Prostate gland (tissue), 2 donors: Measurements from ENCODE around the gene LBH. TPM values are rescaled to one million over a fixed set of nuclear protein-coding genes. Genes with fewer than 3 reads are reported as not detected.

Source experiments
- DNase-seq: peaks from one replicate; pipeline ENCODE4 v3.0.0-alpha.2; 2019; ENCODE audit warnings: low spot score
- H3K27ac ChIP-seq, 2 donors: fragments of 200-600 bp; sonication (generic); 2 replicates each; pipeline ENCODE4 v1.5.1; 2017 to 2019
- H3K27me3 ChIP-seq: fragments of 200-600 bp; sonication (generic); replicated peaks from 2 replicates; pipeline ENCODE4 v1.5.1; 2019; ENCODE audit not compliant: insufficient read depth
- H3K36me3 ChIP-seq, 2 donors: fragments of 200-600 bp; sonication (generic); 1 replicate in 1 of 2; 2 replicates in 1 of 2; pipeline versions ENCODE4 v1.5.1 to v1.8.1; 2017 to 2019
- H3K4me1 ChIP-seq: fragments of 200-600 bp; sonication (generic); replicated peaks from 2 replicates; pipeline ENCODE4 v1.5.1; 2019
- H3K4me3 ChIP-seq, 2 donors: fragments of 200-600 bp; sonication (generic); 2 replicates each; pipeline ENCODE4 v1.5.1; 2017 to 2019
- H3K9me3 ChIP-seq: fragments of 200-600 bp; sonication (generic); 2 replicates; pipeline ENCODE4 v1.5.1; 2017
- POLR2A ChIP-seq: fragments of 450-650 bp; IDR thresholded peaks from one replicate; pipeline ENCODE4 v1.6.1; 2016; ENCODE audit warnings: antibody characterized with exemption, mild to moderate bottlenecking
- POLR2AphosphoS5 ChIP-seq: sonication (generic); formaldehyde crosslinking; IDR thresholded peaks from one replicate; pipeline ENCODE4 v1.6.1; 2017; ENCODE audit warnings: antibody characterized with exemption
- WGBS: methylation state at CpG from one replicate; pipeline ENCODE4 v1.1.5; 2018; 5-methylcytosine and 5-hydroxymethylcytosine counted together
- intact Hi-C: fragments of 100-400 bp; cut with DNase I; formaldehyde crosslinking; loops from one replicate; pipeline ENCODE4 v1.14.2; 2022
- total RNA-seq, 2 donors: library from RNA; depleted of rRNA; stranded (reverse); fragments of >200 nt; gene quantifications; one replicate each; pipeline ENCODE4 v1.1.0, GENCODE V29; 2016
- TF ChIP-seq, protein P1 (sequence below), 4 experiments: fragments of 200-600 bp in 2 of 4; fragments of 450-650 bp in 2 of 4; sonication (generic) in 2 of 4; IDR thresholded peaks; 1 replicate in 3 of 4; 2 replicates in 1 of 4; pipeline ENCODE4 v1.5.1; 2016 to 2019; ENCODE audit warnings: antibody characterized with exemption in 4 of 4, mild to moderate bottlenecking in 2 of 4, moderate library complexity in 2 of 4

Gene LBH
- total RNA-seq, 2 donors from 2014 or later, result 33.3 to 41.8 TPM

- TF ChIP-seq, protein P1, sequence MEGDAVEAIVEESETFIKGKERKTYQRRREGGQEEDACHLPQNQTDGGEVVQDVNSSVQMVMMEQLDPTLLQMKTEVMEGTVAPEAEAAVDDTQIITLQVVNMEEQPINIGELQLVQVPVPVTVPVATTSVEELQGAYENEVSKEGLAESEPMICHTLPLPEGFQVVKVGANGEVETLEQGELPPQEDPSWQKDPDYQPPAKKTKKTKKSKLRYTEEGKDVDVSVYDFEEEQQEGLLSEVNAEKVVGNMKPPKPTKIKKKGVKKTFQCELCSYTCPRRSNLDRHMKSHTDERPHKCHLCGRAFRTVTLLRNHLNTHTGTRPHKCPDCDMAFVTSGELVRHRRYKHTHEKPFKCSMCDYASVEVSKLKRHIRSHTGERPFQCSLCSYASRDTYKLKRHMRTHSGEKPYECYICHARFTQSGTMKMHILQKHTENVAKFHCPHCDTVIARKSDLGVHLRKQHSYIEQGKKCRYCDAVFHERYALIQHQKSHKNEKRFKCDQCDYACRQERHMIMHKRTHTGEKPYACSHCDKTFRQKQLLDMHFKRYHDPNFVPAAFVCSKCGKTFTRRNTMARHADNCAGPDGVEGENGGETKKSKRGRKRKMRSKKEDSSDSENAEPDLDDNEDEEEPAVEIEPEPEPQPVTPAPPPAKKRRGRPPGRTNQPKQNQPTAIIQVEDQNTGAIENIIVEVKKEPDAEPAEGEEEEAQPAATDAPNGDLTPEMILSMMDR (IDR thresholded peaks at IDR 0.05), result no peak
- peak; percentile 35 for TF ChIP-seq POLR2AphosphoS5
- H3K4me1 ChIP-seq, result peaks cover 3% of the 10 kb centered on the region
- no peaks in the 10 kb centered on the region for H3K36me3 ChIP-seq
- intact Hi-C loops, result no loop called here
- DNase-seq, result peak; percentile 50
- H3K4me3 ChIP-seq, result no peak overlapping the region
- H3K27ac ChIP-seq, result no peak overlapping the region
- H3K9me3 ChIP-seq, result no peaks in the 10 kb centered on the region
- WGBS, result 57% methylated on average over 8 of the region's 8 CpGs
- H3K27me3 ChIP-seq, result no peaks in the 10 kb centered on the region
These were observed 24.4 kb downstream of the LBH start for GRCh38 chr2:30255466-30256408.

- H3K27me3 ChIP-seq, result no peaks in the 10 kb centered on the region
- no peaks in the 10 kb centered on the region for H3K36me3 ChIP-seq
- WGBS, result 90% methylated on average over 17 of the region's 17 CpGs
- peaks cover 3% of the 10 kb centered on the region for H3K4me1 ChIP-seq
- TF ChIP-seq POLR2AphosphoS5 (no peak), POLR2A (no peak)
- TF ChIP-seq, protein P1 (IDR thresholded peaks at IDR 0.05), result no peak
- no peak for DNase-seq
- H3K9me3 ChIP-seq, result no peaks in the 10 kb centered on the region
- H3K27ac ChIP-seq, result no peak overlapping the region
- no peak overlapping the region for H3K4me3 ChIP-seq
- intact Hi-C loops, result no loop called here
These were observed 26.2 kb downstream of the LBH start for GRCh38 chr2:30257266-30258214.

DNA sequence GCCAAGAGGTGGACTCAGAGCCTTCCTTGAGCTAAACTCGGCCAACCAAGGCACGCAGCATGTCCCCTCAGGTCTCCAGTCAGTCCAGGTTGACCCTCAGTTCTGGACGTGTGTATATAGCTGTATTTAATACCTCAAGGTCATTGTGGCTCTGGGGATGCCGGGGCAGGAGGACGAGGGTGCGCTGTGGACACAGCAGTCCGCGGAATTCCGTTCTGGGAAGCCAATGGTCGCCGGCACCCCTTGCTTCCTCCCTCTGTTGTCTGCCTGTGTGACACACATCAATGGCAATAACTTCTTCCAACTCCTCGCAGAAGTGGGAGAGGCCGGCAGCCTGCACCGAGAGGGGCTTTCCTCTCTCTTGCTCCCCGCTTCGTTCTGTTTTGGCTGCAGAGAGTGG lies 27.7 kb downstream of the LBH start:
- TF ChIP-seq, protein P1 (IDR thresholded peaks at IDR 0.05), result no peak
- TF ChIP-seq POLR2AphosphoS5, result no peak
- no peak for TF ChIP-seq POLR2A
- Histone ChIP-seq H3K4me3 (no peak overlapping the region), H3K4me1 (no peaks in the 10 kb centered on the region), H3K9me3 (no peaks in the 10 kb centered on the region), H3K27me3 (no peaks in the 10 kb centered on the region), H3K27ac (no peak overlapping the region), H3K36me3 (no peaks in the 10 kb centered on the region)
- intact Hi-C loops, result no loop called here
- no peak for DNase-seq
- 94% methylated on average over 16 of the region's 16 CpGs for WGBS

DNA sequence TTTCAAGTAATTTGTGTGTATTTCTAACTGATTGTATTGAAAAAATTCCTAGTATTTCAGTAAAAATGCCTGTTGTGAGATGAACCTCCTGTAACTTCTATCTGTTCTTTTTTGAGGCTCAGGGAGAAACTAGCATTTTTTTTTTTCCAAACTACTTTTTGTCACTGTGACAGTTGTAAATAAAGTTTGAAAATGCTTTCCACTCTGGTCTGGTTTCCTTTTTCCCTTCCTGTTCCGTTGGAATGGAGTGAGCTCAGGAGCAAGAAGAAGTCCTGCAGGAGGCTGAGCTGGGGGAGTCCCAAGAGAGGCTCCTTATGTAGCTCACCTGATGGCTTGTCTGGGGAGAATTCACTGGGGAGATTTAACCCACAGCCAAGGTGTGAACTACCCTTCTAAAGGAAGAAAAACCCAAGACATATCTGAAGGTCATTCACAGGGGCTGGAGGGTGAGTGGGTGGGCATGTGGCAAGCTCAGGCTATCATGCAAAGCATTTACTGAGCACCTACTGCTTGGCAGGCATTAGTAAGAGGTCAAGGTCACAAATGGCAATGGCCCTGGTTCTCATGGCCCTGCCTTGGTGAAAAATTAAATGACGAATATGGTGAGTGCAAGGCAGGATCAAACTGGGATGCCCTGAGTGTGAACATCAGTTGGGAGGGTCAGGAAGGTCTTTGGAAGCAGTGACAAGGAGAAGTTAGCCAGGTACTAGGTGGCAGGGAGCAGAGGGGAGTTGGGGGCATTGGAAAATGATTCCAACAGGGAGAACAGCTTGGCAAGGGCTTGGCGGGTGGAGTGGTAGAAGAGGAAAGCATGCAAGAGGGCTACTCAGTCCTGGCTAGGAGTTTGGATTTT lies 28.7 kb downstream of the LBH start:
- no peaks in the 10 kb centered on the region for H3K4me1 ChIP-seq
- H3K27ac ChIP-seq, result no peak overlapping the region
- 81% methylated on average over 3 of the region's 3 CpGs for WGBS
- no peak for DNase-seq
- no peaks in the 10 kb centered on the region for H3K36me3 ChIP-seq
- intact Hi-C loops, result no loop called here
- H3K9me3 ChIP-seq, result no peaks in the 10 kb centered on the region
- H3K4me3 ChIP-seq, result no peak overlapping the region
- no peaks in the 10 kb centered on the region for H3K27me3 ChIP-seq
- TF ChIP-seq POLR2A (no peak), POLR2AphosphoS5 (no peak)
- TF ChIP-seq, protein P1 (IDR thresholded peaks at IDR 0.05), result no peak
